ENCODE data around the gene NPM1.
"Not testable (repeated sequence)": the region's sequence is repeated elsewhere in the genome, so short reads cannot be mapped to it uniquely, and the experiment has no call there.

Gene NPM1

GRCh38 chr5:171386006-171386671, 1.5 kb upstream of the NPM1 start:
- DNase-seq (ENCODE audit: low read depth), result no peak

- no peak for DNase-seq (ENCODE audit: low read depth)
These were observed 746 bp upstream of the NPM1 start for GRCh38 chr5:171386861-171387344.

- no peak for DNase-seq (ENCODE audit: low read depth)
These were observed 544 bp downstream of the NPM1 start for GRCh38 chr5:171387970-171388815.

GRCh38 chr5:171388816-171389168, 1.1 kb downstream of the NPM1 start:
- no peak for DNase-seq (ENCODE audit: low read depth)

- no peak for DNase-seq (ENCODE audit: low read depth)
These were observed 3.4 kb downstream of the NPM1 start for GRCh38 chr5:171390883-171391677.

DNA sequence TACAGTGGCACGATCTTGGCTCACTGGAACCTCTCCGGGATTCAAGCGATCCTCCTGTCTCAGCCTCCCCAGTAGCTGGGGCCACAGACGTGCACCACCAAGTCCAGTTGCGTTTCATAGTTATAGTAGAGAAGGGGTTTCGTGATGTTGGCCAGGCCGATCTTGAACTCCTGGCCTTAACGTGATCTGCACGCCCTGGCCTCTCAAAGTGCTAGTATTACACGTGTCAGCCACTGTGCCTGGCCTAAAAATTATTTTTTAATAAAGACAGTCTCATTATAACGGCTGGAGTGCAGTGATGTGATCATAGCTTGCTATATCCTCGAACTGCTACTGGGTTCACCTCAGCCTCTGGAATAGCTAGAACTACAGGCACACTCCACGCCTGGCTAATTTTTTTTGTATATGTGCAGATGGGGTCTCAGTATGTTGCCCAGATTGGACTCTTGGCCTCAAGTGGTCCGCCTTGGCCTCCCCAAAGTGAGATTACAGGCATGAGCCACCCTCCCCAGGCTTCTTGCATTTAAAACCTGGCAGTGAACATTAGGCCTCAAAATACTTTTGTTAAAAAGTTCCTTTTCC, 4.4 kb downstream of the NPM1 start:
- DNase-seq (ENCODE audit: low read depth), result no peak

DNA sequence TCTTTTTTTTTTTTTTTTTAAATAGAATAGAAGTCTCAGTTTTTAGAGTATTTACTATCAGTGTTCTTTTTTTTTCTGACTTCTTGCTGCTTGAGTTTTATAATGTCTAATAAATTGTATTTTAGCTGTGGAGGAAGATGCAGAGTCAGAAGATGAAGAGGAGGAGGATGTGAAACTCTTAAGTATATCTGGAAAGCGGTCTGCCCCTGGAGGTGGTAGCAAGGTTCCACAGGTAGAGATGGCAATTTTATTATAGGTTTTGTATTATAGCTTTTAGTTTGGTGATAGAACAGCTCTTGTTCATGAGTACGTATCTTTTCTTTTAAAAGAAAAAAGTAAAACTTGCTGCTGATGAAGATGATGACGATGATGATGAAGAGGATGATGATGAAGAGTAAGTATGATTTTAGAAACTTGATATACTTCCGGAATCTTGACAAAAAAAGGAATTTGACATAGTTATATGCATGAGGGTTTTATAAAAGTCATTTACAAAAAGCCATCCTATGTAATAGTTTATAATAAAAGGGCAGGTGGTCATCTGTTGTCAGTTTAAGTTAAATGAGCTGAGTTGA, 5.0 kb downstream of the NPM1 start:
- no peak for DNase-seq (ENCODE audit: low read depth)

DNA sequence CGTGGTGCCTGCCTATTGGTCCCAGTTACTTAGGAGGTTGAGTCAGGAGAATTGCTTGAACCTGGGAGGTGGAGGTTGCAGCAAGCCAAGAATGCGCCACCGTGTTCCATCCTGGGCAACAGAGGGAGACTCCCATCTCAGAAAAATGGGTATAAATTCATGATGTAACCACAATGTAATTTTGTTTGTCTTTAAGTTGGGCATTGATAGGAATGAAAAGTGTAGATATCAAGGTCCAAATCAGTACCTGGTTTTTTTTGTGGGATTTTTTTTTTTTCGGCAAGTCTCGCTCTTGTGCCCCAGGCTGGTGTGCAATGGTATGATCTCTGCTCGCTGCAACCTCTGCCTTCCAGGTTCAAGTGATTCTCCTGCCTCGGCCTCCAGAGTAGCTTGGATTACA, 7.4 kb downstream of the NPM1 start:
- no peak for DNase-seq (ENCODE audit: low read depth)

DNA sequence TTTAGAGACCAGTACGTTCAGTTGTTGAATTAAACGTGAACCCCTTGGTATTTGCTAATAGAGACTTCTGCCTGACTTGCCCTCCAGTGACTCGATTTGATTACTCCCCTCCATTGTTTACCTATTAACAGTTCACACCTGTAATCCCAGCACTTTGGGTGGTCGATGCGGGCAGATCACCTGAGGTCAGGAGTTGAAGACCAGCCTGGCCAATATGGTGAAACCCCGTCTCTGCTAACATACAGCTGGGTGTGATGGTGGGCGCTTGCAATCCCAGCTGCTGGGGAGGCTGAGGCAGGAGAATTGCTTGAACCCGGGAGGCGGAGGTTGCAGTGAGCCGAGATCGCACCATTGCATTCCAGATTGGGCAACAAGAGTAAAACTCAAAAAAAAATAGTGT, 8.9 kb downstream of the NPM1 start:
- DNase-seq (ENCODE audit: low read depth), result not testable (repeated sequence)

DNA sequence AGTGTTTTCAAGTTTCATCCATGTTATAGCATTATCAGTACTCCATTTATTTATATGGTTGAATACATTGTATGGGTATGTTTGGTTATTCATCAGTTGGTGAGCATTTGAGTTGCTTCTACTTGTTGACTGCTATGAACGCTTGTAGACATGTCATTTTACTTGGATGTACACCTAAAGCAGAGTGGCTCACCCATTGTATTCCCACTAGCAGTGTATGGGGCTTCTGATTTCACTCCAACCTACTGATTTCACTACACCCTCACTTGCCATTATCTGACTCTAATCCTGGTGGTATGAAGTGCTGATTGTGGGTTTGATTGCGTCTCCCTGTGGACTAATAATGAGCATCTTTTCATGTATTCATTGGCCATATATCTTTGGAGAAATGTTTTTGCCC, 9.5 kb downstream of the NPM1 start:
- DNase-seq (ENCODE audit: low read depth), result no peak

GRCh38 chr5:171397599-171397998, 9.9 kb downstream of the NPM1 start:
- no peak for DNase-seq (ENCODE audit: low read depth)

GRCh38 chr5:171398660-171399059, 11.0 kb downstream of the NPM1 start:
- not testable (repeated sequence) for DNase-seq (ENCODE audit: low read depth)

GRCh38 chr5:171400169-171400568, 12.5 kb downstream of the NPM1 start:
- no peak for DNase-seq (ENCODE audit: low read depth)

- no peak for DNase-seq (ENCODE audit: low read depth)
These were observed 13.7 kb downstream of the NPM1 start for GRCh38 chr5:171401167-171401947.

DNA sequence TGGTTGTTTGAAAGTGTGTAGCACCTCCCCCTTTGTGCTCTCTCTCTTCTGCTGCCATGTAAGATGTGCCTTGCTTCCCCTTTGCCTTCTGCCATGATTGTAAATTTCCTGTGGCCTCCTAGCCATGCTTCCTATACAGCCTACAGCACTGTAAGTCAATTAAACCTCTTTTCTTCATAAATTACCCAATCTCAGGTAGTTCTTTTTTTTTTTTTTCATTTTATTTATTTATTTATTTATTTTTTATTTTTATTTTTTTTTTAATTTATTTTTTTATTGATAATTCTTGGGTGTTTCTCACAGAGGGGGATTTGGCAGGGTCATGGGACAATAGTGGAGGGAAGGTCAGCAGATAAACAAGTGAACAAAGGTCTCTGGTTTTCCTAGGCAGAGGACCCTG, 15.1 kb downstream of the NPM1 start:
- not testable (repeated sequence) for DNase-seq (ENCODE audit: low read depth)

- no peak for DNase-seq (ENCODE audit: low read depth)
These were observed 18.0 kb downstream of the NPM1 start for GRCh38 chr5:171405615-171406014.

DNA sequence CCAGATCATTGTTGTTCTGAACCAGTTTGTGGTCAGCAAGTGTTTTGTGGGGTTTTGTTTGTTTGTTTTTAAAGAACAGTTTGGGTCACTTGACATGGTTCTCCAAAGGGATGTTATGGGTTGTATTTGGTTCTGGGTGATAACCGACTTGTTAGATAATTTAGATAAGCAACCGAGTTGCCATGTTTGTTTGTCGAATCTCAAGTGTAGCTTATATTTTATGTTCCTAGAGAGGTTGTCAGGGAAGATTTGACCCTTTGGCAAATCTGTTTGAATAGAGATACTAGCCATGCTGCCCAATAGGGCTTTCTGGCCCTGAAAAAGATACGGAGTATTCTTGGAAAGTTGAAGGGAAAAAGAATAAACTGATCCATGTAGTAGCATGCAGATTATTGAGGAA, 19.6 kb downstream of the NPM1 start:
- DNase-seq (ENCODE audit: low read depth), result no peak

DNA sequence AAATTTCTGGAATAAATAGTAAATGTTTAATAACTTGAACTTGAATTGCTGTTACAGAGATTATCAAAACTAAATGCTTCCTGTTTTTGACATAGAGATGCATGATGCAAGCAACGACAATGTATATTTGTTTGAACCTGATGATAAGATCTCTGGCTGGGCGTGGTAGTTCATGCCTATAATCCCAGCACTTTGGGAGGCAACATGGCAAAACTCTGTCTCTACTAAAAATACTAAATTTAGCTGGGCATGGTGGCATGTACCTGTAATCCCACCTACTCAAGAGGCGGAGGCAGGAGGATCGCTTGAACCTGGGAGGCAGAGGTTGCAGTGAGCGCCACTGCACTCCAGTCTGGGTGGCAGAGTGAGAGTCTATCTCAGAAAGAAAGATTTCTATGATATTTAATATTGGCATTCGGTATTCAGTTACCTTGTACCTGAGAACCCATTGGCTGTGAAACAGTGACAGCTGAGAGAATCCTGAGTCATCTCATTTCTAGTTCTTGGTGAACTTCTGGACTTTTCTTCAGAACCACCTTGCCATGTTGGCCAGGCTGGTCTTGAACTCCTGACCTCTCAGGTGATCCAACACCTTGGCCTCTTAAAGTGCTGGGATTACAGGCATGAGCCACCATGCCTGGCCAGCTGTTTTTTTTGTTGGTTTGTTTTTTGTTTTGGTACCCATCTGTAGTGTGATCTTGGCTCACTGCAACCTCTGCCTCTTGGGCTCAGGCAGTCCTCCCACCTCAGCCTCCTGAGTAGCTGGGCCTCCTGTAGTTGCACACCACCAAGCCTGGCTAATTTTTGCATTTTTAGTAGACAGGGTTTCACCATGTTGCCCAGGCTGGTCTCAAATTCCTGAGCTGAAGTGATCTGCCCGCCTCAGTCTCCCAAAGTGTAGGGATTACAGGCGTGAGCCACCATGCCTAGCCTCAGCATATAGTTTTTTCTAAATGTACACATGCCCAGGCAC, 21.8 kb downstream of the NPM1 start:
- DNase-seq (ENCODE audit: low read depth), result no peak

- DNase-seq (ENCODE audit: low read depth), result no peak
These were observed 22.5 kb downstream of the NPM1 start for GRCh38 chr5:171410181-171410580.

DNA sequence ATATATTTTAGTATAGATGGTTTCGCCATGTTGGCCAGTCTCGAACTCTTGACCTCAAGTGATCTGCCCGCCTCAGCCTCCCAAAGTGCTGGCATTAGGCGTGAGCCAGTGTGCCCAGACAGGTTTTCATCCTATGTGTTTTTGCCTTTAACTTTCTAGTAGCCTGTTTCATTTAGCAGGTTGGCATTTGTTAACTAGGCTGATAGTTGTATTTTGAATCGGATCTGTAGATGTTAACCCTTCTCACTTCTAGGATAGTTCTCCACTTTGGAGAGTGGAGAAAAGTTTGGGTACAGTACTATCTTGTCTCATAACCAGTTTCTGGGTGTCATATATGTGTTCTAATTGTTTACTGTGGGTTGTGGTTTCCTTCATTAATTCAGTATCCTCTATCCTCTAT, 24.5 kb downstream of the NPM1 start:
- DNase-seq (ENCODE audit: low read depth), result no peak

Measured in CMK (cell line).